ENCODE data around the gene INKA2.

The INKA2 gene

DNA sequence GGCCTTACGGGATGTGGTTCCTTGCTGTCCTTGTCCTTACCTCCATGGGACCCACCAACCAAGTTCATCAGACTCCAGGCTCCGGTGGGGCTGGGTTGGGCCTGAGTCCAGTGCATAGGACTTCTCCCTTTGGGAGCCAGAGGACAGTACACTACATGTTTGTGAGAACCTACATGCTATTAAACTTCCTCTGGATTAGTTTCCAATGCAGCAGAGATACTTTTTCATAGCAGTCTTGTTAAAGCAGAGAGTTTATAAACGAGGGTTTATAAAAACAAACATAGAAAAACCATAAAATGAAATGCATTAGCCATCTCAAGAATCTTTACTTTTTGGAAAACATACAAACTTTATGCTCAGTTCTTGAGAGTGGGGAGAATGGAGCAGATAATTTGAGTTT lies 33.4 kb downstream of the INKA2 start:
- Histone ChIP-seq H3K9me2 (replicated peaks; ENCODE audit: insufficient read depth, low read length) (no peaks in the 10 kb centered on the region), H3K79me2 (ENCODE audit: low read length) (no peaks in the 10 kb centered on the region), H3K9ac (ENCODE audit: low read length) (no peak overlapping the region), H3F3A (ENCODE audit: insufficient read depth, low read length) (peaks cover 14% of the 10 kb centered on the region; the same call in 1 of the 2 replicates), H3K27ac (ENCODE audit: low read length) (no peak overlapping the region), H4K20me1 (ENCODE audit: insufficient read depth, low read length) (no peaks in the 10 kb centered on the region), H3K4me3 (ENCODE audit: low read length) (no peak overlapping the region), H3K27me3 (replicated peaks; ENCODE audit: insufficient read depth, low read length) (no peaks in the 10 kb centered on the region), H3K4me2 (ENCODE audit: low read depth, low read length) (no peak overlapping the region; the same call in 1 of the 2 replicates), H3K4me1 (ENCODE audit: low read length) (peaks cover 20% of the 10 kb centered on the region), H3K9me3 (replicated peaks; ENCODE audit: insufficient read depth, low read length) (no peaks in the 10 kb centered on the region), H2AFZ (ENCODE audit: low read length) (no peak overlapping the region), H3K36me3 (replicated peaks; ENCODE audit: insufficient read depth, low read length) (no peaks in the 10 kb centered on the region)
- no peak for DNase-seq
- TF ChIP-seq EZH2 (optimal IDR thresholded peaks at IDR 0.05; ENCODE audit: low read depth, low read length): no peak
- no peak for TF ChIP-seq EZH2phosphoT487 (IDR thresholded peaks at IDR 0.05; ENCODE audit: low read length)
- TF ChIP-seq, protein P1, sequence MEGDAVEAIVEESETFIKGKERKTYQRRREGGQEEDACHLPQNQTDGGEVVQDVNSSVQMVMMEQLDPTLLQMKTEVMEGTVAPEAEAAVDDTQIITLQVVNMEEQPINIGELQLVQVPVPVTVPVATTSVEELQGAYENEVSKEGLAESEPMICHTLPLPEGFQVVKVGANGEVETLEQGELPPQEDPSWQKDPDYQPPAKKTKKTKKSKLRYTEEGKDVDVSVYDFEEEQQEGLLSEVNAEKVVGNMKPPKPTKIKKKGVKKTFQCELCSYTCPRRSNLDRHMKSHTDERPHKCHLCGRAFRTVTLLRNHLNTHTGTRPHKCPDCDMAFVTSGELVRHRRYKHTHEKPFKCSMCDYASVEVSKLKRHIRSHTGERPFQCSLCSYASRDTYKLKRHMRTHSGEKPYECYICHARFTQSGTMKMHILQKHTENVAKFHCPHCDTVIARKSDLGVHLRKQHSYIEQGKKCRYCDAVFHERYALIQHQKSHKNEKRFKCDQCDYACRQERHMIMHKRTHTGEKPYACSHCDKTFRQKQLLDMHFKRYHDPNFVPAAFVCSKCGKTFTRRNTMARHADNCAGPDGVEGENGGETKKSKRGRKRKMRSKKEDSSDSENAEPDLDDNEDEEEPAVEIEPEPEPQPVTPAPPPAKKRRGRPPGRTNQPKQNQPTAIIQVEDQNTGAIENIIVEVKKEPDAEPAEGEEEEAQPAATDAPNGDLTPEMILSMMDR (IDR thresholded peaks at IDR 0.05; ENCODE audit: low read length): no peak

DNA sequence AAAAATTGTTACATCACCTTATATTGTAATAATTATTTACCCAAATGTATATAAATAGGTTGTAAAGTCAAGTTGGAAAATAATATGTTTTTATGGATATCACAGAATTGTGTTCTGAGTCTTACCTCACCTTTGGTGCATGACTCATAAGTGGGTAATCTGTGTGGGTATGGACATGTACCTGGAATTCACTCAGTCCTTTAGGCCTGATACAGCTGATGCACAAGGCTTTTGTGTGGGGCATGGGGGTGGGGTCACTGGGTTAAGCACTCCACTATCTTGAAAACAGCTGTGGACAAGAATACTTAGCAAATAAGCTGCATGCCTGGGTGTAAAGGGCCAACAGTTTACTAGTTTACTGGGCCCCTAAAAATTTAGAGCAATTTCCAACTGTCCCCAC lies 34.4 kb downstream of the INKA2 start:
- H3K36me3 ChIP-seq (replicated peaks; ENCODE audit: insufficient read depth, low read length): no peaks in the 10 kb centered on the region
- DNase-seq: no peak
- no peak overlapping the region for H3K9ac ChIP-seq (ENCODE audit: low read length)
- H3K4me1 ChIP-seq (ENCODE audit: low read length): peaks cover 20% of the 10 kb centered on the region
- no peaks in the 10 kb centered on the region for H4K20me1 ChIP-seq (ENCODE audit: insufficient read depth, low read length)
- no peak for TF ChIP-seq EZH2phosphoT487 (IDR thresholded peaks at IDR 0.05; ENCODE audit: low read length)
- TF ChIP-seq EZH2 (optimal IDR thresholded peaks at IDR 0.05; ENCODE audit: low read depth, low read length): no peak
- TF ChIP-seq, protein P1 (IDR thresholded peaks at IDR 0.05; ENCODE audit: low read length): no peak
- H2AFZ ChIP-seq (ENCODE audit: low read length): no peak overlapping the region
- H3F3A ChIP-seq (ENCODE audit: insufficient read depth, low read length): peaks cover 14% of the 10 kb centered on the region; the same call in 1 of the 2 replicates
- H3K27me3 ChIP-seq (replicated peaks; ENCODE audit: insufficient read depth, low read length): no peaks in the 10 kb centered on the region
- H3K27ac ChIP-seq (ENCODE audit: low read length): no peak overlapping the region
- H3K9me2 ChIP-seq (replicated peaks; ENCODE audit: insufficient read depth, low read length): no peaks in the 10 kb centered on the region
- H3K4me2 ChIP-seq (ENCODE audit: low read depth, low read length): no peak overlapping the region
- H3K4me3 ChIP-seq (ENCODE audit: low read length): no peak overlapping the region
- no peaks in the 10 kb centered on the region for H3K9me3 ChIP-seq (replicated peaks; ENCODE audit: insufficient read depth, low read length)
- no peaks in the 10 kb centered on the region for H3K79me2 ChIP-seq (ENCODE audit: low read length)

DNA sequence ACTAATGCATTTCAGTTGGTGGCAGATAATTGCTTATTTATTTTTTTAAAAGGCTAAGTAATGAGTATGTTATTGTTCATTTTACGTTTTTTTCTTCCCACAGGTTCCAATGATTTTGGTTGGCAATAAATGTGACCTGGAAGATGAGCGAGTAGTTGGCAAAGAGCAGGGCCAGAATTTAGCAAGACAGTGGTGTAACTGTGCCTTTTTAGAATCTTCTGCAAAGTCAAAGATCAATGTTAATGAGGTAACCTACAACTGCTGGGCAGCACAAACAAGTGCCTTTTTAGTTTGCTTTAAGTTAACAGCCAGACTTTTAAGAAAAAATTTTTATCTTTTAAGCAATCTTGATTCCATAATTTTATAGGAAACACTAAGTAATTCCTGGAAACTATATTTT lies 35.0 kb downstream of the INKA2 start:
- no peak overlapping the region for H3K9ac ChIP-seq (ENCODE audit: low read length)
- H3K9me3 ChIP-seq (replicated peaks; ENCODE audit: insufficient read depth, low read length): no peaks in the 10 kb centered on the region
- no peak overlapping the region for H3K27ac ChIP-seq (ENCODE audit: low read length)
- no peaks in the 10 kb centered on the region for H3K27me3 ChIP-seq (replicated peaks; ENCODE audit: insufficient read depth, low read length)
- no peaks in the 10 kb centered on the region for H3K9me2 ChIP-seq (replicated peaks; ENCODE audit: insufficient read depth, low read length)
- H3K4me3 ChIP-seq (ENCODE audit: low read length): no peak overlapping the region
- peaks cover 20% of the 10 kb centered on the region for H3K4me1 ChIP-seq (ENCODE audit: low read length)
- H3K79me2 ChIP-seq (ENCODE audit: low read length): no peaks in the 10 kb centered on the region
- no peak overlapping the region for H3K4me2 ChIP-seq (ENCODE audit: low read depth, low read length)
- H3K36me3 ChIP-seq (replicated peaks; ENCODE audit: insufficient read depth, low read length): no peaks in the 10 kb centered on the region
- DNase-seq: no peak
- TF ChIP-seq EZH2 (optimal IDR thresholded peaks at IDR 0.05; ENCODE audit: low read depth, low read length): no peak
- TF ChIP-seq, protein P1 (IDR thresholded peaks at IDR 0.05; ENCODE audit: low read length): no peak
- TF ChIP-seq EZH2phosphoT487 (IDR thresholded peaks at IDR 0.05; ENCODE audit: low read length): no peak
- H4K20me1 ChIP-seq (ENCODE audit: insufficient read depth, low read length): no peaks in the 10 kb centered on the region
- no peak overlapping the region for H2AFZ ChIP-seq (ENCODE audit: low read length)
- peaks cover 14% of the 10 kb centered on the region; the same call in 1 of the 2 replicates for H3F3A ChIP-seq (ENCODE audit: insufficient read depth, low read length)

Measured in MM.1S (cell line).